PC-9 (cell line): ENCODE data around the gene CAMK2B.

Experiments
- CTCF ChIP-seq: fragments of 200-600 bp; sonication (generic); conservative IDR thresholded peaks from 2 replicates; pipeline ENCODE4 v1.6.1; 2017; ENCODE audit warnings: mixed run types, antibody characterized with exemption, mild to moderate bottlenecking, moderate library complexity
- EZH2 ChIP-seq: fragments of 200-600 bp; sonication (generic); IDR thresholded peaks from 2 replicates; pipeline ENCODE4 v1.8.0; 2017; ENCODE audit warnings: antibody characterized with exemption, low read depth

- TF ChIP-seq CTCF (no peak), EZH2 (no peak)
Observed at GRCh38 chr7:44212018-44212417, 113.4 kb downstream of the CAMK2B start.
